Psoas muscle (tissue), 8 donors: ENCODE results near the gene EFHB. TPM values are rescaled to one million over a fixed set of nuclear protein-coding genes. Genes with fewer than 3 reads are reported as not detected.
"Not testable (repeated sequence)": the region's sequence is repeated elsewhere in the genome, so short reads cannot be mapped to it uniquely, and the experiment has no call there.

Source experiments
- ATAC-seq, 4 donors: fragments of 200-7000 bp; cut with Tn5 transposase; one replicate each; pipeline ENCODE4 v1.9.1; 2020; ENCODE audit warnings: moderate library complexity in 3 of 4, mild to moderate bottlenecking in 2 of 4
- DNase-seq, 2 donors: peaks; one replicate each; pipeline ENCODE4 v3.0.0-alpha.2; 2020
- H3K27ac ChIP-seq: fragments of 200-600 bp; one replicate; pipeline ENCODE4 v1.8.0; 2022
- H3K27me3 ChIP-seq, 3 donors: fragments of 200-600 bp in 1 of 3; one replicate each; pipeline versions ENCODE4 v1.6.1 to v1.8.0; 2013 to 2022; ENCODE audit warnings: low read length in 2 of 3, mild to moderate bottlenecking in 2 of 3, moderate library complexity in 1 of 3; ENCODE audit not compliant: insufficient read depth in 3 of 3
- H3K36me3 ChIP-seq, 2 donors: fragments of 200-600 bp in 1 of 2; one replicate each; pipeline versions ENCODE4 v1.6.1 to v1.8.0; 2013 to 2022; ENCODE audit warnings: low read depth in 1 of 2, mild to moderate bottlenecking in 1 of 2, moderate library complexity in 1 of 2; ENCODE audit not compliant: insufficient read depth in 1 of 2
- H3K4me1 ChIP-seq: fragments of 200-600 bp; one replicate; pipeline ENCODE4 v1.8.0; 2022
- H3K4me3 ChIP-seq: fragments of 200-600 bp; one replicate; pipeline ENCODE4 v1.8.0; 2022; ENCODE audit warnings: mild to moderate bottlenecking
- H3K9me3 ChIP-seq: fragments of 200-600 bp; one replicate; pipeline ENCODE4 v1.8.0; 2022
- CTCF ChIP-seq: fragments of 200-600 bp; IDR thresholded peaks from one replicate; pipeline ENCODE4 v1.8.0; 2022; ENCODE audit warnings: antibody characterized with exemption
- WGBS, 3 donors: extraction: QIAGEN DNeasy Blood & Tissue Kit; methylation state at CpG; one replicate each; pipeline versions ENCODE4 v1.1.6 to v1.1.7; 2013; 5-methylcytosine and 5-hydroxymethylcytosine counted together
- intact Hi-C, 2 donors: fragments of 100-400 bp; cut with DNase I; formaldehyde crosslinking; loops; one replicate each; pipeline versions ENCODE4 v1.11.0 to v1.14.2; 2022
- polyA plus RNA-seq, 3 donors: library from polyadenylated mRNA; stranded (reverse); fragments of 200-250 nt; gene quantifications; one replicate each; pipeline ENCODE4 v1.2.3, GENCODE V29; 2013
- total RNA-seq, 4 donors: library from RNA; stranded (reverse); fragmentation: NEBNext Ultra II Directional in 2 of 4; extraction: Animal tissue kit (Norgen Biotek cat#: 25700) in 2 of 4; gene quantifications; one replicate each; pipeline versions ENCODE4 v1.2.1 to v1.2.4, GENCODE V29; 2021 to 2023
- donor health status: healthy with polysubstance abuse.
- donor health status: DM: no; HTN: no; CAD: no; lungs with moderate emphysema.
- donor health status: Bipolar disorder and iron deficiency.
- donor health status: healthy.
- donor health status: DM: yes; HTN: yes; CAD: no.
- donor health status: DM: no; HTN: no; CAD: no.
- donor health status: DM: no; HTN: no; CAD: no.
- donor health status: DM: yes; HTN: yes; CAD: no.

The EFHB gene
- total and polyA plus RNA-seq, 7 donors, result 0.07 to 0.43 (median 0.28) TPM; not detected in 3

- TF ChIP-seq CTCF, result no peak
- DNase-seq, result no peak
- intact Hi-C loops, result no loop called here
- Histone ChIP-seq H3K9me3 (peaks cover 8% of the 10 kb centered on the region), H3K27ac (no peak overlapping the region), H3K4me3 (no peak overlapping the region), H3K27me3 (no peaks in the 10 kb centered on the region), H3K4me1 (no peaks in the 10 kb centered on the region), H3K36me3 (no peaks in the 10 kb centered on the region)
- WGBS, 3 donors, result 82 to 88% (median 85%) methylated on average over 4 of the region's 4 CpGs
- ATAC-seq, result no peak
Measured at GRCh38 chr3:19901918-19902317, 32.1 kb downstream of the EFHB start.

- intact Hi-C loops, result no loop called here
- Histone ChIP-seq H3K27ac (no peak overlapping the region), H3K4me3 (no peak overlapping the region), H3K4me1 (no peaks in the 10 kb centered on the region), H3K9me3 (peaks cover 6% of the 10 kb centered on the region), H3K36me3 (no peaks in the 10 kb centered on the region), H3K27me3 (no peaks in the 10 kb centered on the region)
- TF ChIP-seq CTCF, result no peak
- no peak for ATAC-seq
- DNase-seq, result no peak
- 72 to 78% (median 73%) methylated on average over 5 of the region's 5 CpGs for WGBS, 3 donors
Measured at GRCh38 chr3:19901337-19901736, 32.7 kb downstream of the EFHB start.

- H3K27me3 ChIP-seq, H3K27ac ChIP-seq, DNase-seq, H3K9me3 ChIP-seq, H3K4me1 ChIP-seq, H3K36me3 ChIP-seq, H3K4me3 ChIP-seq, ATAC-seq, intact Hi-C loops: not testable (repeated sequence)
- 84 to 92% (median 84%) methylated on average over 7 of the region's 7 CpGs for WGBS, 3 donors
Measured at GRCh38 chr3:19899833-19900232, 34.2 kb downstream of the EFHB start.

GRCh38 chr3:19899264-19899663, 34.8 kb downstream of the EFHB start:
- DNase-seq, result no peak
- ATAC-seq, result no peak
- intact Hi-C loops, result no loop called here
- Histone ChIP-seq H3K9me3 (no peaks in the 10 kb centered on the region), H3K36me3 (no peaks in the 10 kb centered on the region), H3K4me3 (no peak overlapping the region), H3K4me1 (no peaks in the 10 kb centered on the region), H3K27ac (no peak overlapping the region), H3K27me3 (no peaks in the 10 kb centered on the region)
- WGBS, 3 donors, result 96 to 99% (median 97%) methylated on average over 2 of the region's 2 CpGs
- TF ChIP-seq CTCF, result no peak

- DNase-seq (no peak), ATAC-seq (no peak)
- Histone ChIP-seq H3K27me3 (no peaks in the 10 kb centered on the region), H3K27ac (no peak overlapping the region), H3K9me3 (no peaks in the 10 kb centered on the region), H3K4me1 (no peaks in the 10 kb centered on the region), H3K4me3 (no peak overlapping the region), H3K36me3 (no peaks in the 10 kb centered on the region)
- no peak for TF ChIP-seq CTCF
- 36 to 60% (median 55%) methylated on average over 2 of the region's 2 CpGs for WGBS, 3 donors
- intact Hi-C loops, result no loop called here
Measured at GRCh38 chr3:19898721-19899120, 35.3 kb downstream of the EFHB start.
